ENCODE data around the gene PCDH15.

Gene PCDH15

DNA sequence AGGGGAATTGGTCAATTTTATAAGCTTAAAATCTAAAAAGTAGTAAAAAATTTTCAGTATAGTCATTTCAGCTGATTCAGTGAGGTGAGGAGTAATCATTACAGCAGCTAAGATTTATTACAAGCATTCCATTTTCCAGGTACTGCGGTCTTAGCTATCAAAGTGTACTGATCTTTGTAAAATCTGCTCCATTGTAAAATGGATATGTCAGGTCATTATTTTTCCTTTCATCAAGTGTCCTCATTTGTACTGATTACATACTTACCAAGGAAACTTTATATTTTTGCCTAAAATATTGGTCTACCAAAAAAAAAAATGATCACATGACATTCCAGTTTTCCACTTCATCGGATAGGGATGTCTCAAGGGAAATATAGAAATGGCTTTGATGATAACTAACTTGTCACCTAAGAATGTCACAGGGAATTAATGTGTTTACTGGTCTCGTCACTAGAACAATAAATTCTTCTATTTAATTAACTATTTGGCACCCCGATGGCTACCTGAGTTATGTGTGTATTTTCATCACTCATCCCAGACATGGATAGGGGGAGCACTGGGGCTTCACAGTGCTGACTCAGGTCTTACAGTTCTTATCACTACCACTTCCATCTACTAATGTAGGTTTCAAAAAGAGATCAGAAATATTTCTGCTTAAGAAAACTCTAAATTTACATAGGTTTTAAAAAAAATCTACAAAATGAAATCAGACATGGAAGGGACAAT lies 948.4 kb downstream of the PCDH15 start:
- DNase-seq (ENCODE audit: low read depth in 3 of 3), result no peak

GRCh38 chr10:53846809-53847208 lies 954.2 kb downstream of the PCDH15 start:
- no peak for DNase-seq (ENCODE audit: low read depth in 3 of 3)

DNA sequence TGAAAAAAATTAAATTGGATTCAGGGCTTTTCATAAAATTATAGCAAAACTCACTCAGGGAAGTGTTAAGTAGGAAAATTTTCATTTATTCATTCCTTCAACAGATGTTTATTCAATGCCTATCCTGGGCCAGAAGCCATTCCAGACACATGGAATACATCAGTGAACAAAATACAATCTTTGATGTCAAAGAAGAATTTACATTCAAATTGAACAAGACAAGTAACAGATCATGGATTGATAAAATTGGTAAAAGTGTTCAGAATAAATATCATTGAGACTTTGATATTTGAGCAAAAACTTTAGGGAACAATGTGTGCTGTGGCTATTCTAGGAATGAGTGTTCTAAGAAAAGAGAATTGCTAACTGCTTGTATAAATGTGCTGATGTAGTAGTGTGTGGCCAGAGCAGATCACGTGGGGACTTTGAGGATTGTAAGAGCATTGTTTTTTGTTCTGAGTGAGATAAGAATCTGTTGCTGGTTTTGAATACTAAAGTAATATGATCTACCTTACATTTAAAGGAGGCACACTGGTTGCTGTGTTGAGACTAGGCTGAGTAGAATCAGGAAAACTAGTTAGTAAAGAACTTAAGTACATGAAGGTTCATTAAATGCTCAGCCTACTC lies 957.2 kb downstream of the PCDH15 start:
- DNase-seq (ENCODE audit: low read depth in 3 of 3), result no peak

DNA sequence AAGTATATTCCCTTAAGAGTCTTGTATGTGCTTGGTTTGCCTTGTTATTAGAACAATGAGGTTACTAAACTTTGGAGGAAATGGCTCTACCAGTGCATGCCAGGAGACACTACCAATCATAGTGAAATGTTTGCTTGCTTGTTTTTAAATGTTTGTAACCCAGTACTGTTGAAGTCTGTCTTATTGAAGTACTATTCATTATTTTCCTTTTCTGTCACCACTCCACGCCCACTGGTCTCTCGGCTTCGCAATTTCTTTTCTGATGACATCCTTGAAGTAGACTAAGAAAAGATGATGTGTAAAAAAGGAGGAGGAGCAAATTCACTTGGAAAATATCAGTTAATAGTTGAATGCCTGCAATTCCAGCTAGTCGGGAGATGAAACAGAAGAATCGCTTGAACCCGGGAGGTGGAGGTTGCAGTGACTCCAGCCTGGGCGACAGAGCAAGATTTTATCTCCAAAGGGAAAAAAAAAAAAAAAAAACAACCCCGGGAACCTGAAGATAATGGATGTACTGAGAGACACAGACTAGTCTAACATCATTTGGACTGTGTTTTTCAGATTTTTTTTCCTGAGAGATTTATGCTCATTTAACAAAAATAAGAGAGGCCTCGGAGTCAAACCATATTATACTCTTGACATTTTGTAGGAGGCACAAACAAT lies 959.4 kb downstream of the PCDH15 start:
- DNase-seq (ENCODE audit: low read depth in 3 of 3), result no peak

DNA sequence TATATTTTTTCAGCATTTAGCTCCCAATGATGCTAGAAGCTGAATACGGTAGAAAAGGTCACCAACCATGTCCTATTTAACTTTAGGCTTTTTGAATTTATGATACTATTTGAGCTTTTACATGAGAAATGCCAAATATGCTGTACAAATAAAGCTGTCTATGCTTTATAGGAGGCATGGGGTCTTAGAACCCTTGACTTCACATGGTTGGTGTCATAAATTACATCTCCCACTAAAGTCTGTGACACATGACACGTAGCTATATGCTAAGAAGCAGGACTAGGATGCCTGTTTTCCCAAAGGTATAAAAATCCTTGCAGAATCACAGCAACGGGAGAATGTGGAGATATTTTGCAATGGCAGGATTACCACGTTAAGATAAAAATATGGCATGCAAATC lies 960.4 kb downstream of the PCDH15 start:
- DNase-seq (ENCODE audit: low read depth in 3 of 3), result no peak

DNA sequence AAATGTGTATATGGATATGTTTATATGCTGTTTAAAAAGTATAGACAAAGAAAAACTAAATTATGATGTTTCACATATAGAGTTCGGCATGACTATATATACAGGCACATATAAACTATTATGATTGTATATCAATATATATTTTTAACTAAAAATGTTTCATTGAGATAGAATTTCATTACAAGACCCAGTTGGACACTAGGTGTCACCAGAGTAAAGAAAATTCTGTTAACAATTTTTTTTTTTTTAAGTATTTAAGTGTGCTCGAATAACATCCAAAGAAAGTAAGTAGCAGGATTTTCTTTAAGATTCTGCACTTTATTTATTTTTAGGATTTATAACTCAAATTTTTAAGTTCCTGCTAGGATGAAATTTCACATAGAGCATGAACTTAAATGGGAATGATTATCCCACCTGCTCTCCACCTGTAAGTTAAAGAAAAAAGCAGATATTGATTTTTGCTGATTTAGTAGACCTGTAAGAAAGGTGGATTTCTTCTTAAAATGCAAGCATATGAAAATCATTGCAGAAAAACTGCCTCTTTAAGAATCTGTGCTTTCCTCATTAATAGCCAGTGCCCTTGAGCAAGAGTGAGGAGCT lies 961.5 kb downstream of the PCDH15 start:
- DNase-seq (ENCODE audit: low read depth in 3 of 3), result no peak

- no peak for DNase-seq (ENCODE audit: low read depth in 3 of 3)
Observed at GRCh38 chr10:53836638-53837037, 964.4 kb downstream of the PCDH15 start.

DNA sequence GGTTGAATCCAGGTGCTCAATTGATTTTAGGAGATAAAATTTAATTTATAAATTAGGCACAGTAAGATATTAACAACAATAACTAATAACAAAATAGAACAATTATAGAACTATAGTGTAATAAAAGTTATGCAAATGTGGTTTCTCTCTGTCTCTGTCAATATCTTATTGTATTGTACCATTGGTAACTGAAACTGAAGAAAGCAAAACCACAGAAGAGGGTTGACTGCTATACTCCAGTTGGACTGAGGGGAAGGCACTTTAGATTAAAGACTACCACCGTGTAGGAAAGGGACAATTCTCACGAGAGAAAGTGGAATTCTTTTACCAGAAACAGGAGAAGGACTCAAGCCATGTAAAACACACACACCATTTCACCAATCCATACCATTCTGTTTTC lies 967.1 kb downstream of the PCDH15 start:
- DNase-seq (ENCODE audit: low read depth in 3 of 3), result no peak

DNA sequence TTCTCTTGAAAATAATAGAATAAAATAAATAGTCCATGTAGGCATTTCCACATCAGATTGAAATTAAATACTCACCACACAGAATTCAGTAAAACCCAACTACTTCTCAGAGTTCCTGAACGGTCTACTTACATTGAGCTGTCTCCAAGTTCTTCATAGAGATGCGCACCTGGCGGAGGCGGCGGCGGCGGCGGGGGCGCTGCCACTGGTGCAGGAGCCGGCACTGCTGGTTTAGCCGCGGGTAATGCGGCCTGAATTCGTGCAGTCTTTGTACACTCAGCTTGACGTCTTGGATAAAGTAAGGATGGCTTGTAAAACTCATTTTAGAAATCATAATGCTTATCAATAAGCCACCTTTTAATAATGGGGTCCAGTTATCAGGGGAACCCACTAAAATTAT lies 973.8 kb downstream of the PCDH15 start:
- no peak for DNase-seq (ENCODE audit: low read depth in 3 of 3)

GRCh38 chr10:53808677-53809372 lies 992.2 kb downstream of the PCDH15 start:
- no peak for DNase-seq (ENCODE audit: low read depth in 3 of 3)

DNA sequence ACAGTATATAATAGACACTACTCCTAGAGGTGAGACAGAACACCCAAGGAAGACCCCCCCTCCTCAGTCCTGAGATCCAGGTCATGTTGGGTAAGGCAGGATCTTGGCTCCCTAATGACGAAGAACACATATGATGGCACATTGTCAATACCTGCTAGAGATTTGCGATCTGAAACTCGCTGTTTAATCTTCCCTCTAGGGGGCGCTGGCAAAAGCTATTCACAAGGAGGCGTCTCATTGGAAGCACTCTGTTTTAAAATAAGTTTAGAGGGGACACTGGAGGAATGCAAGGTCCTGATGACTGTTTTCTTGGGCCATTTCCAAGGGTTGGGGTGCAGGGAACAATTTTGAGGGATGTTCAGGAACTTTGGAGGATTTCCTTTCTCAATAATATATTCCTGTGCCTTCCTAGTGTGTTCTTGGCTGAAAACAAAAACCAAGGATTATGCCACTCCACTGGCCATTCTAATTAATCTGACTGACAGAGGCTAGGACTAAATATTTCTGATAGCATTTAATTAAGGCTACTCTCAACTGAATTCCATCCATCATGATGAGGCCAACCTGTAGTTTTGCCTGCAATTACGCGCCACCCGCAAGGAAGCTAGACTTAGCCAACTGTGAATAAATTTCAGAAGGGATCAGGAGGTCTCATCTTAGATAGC lies 1014.7 kb downstream of the PCDH15 start:
- DNase-seq (ENCODE audit: low read depth in 3 of 3), result no peak

- no peak for DNase-seq (ENCODE audit: low read depth in 3 of 3)
Observed at GRCh38 chr10:53771701-53772100, 1029.3 kb downstream of the PCDH15 start.

- DNase-seq (ENCODE audit: low read depth in 3 of 3), result no peak
Observed at GRCh38 chr10:53770903-53771302, 1030.1 kb downstream of the PCDH15 start.

- DNase-seq (ENCODE audit: low read depth in 3 of 3), result no peak
Observed at GRCh38 chr10:53765311-53765710, 1035.7 kb downstream of the PCDH15 start.

- DNase-seq (ENCODE audit: low read depth in 3 of 3), result no peak
Observed at GRCh38 chr10:53754596-53755250, 1046.3 kb downstream of the PCDH15 start.

Data from stimulated activated CD4-positive, alpha-beta T cell treated with anti-CD3 and anti-CD28 coated beads, TNF-alpha, amount 100 ng/mL, for 48 hours (primary cell).